GM06990 (cell line): ENCODE measurements around the gene MYPOP.
A peak's percentile ranks its signal among the peaks of the same experiment; 100 is the strongest.

Source experiments
- DNase-seq: peaks from one replicate; pipeline ENCODE4 v3.0.0-alpha.2; 2011; ENCODE audit not compliant: insufficient read length; ENCODE audit errors: extremely low read depth
- H3K27me3 ChIP-seq: replicated peaks from 2 replicates; pipeline ENCODE4 v1.6.0; 2011; ENCODE audit warnings: low read length; ENCODE audit not compliant: control insufficient read depth, insufficient read depth
- H3K36me3 ChIP-seq: 2 replicates; pipeline ENCODE4 v1.5.1; 2011; ENCODE audit warnings: low read length; ENCODE audit not compliant: control insufficient read depth, insufficient read depth
- H3K4me3 ChIP-seq: replicated peaks from 2 replicates; pipeline ENCODE4 v1.5.1; 2011; ENCODE audit warnings: low read depth, mild to moderate bottlenecking, control low read depth, low read length
- CTCF ChIP-seq: IDR thresholded peaks from 2 replicates; pipeline ENCODE4 v1.5.1; 2011; ENCODE audit warnings: low read length, control low read depth, mild to moderate bottlenecking, inconsistent platforms; ENCODE audit not compliant: insufficient read depth, poor library complexity, severe bottlenecking

MYPOP gene

GRCh38 chr19:45848922-45849321, 53.5 kb downstream of the MYPOP start:
- H3K36me3 ChIP-seq = peaks cover 35% of the 10 kb centered on the region

GRCh38 chr19:45847663-45848062, 54.8 kb downstream of the MYPOP start:
- peaks cover 41% of the 10 kb centered on the region for H3K36me3 ChIP-seq
- H3K27me3 ChIP-seq = no peaks in the 10 kb centered on the region
- DNase-seq = no peak
- H3K4me3 ChIP-seq = no peak overlapping the region
- TF ChIP-seq CTCF = no peak

More at GRCh38 chr19:45848922-45849321, 53.5 kb downstream of the MYPOP start:
- Histone ChIP-seq H3K4me3 (no peak overlapping the region), H3K27me3 (no peaks in the 10 kb centered on the region)
- TF ChIP-seq CTCF = peak; percentile 43
- DNase-seq = no peak

- no peak for TF ChIP-seq CTCF
Measured at GRCh38 chr19:45842198-45842597, 60.2 kb downstream of the MYPOP start.

More at GRCh38 chr19:45842198-45842597, 60.2 kb downstream of the MYPOP start:
- no peak overlapping the region for H3K4me3 ChIP-seq
- no peaks in the 10 kb centered on the region for H3K27me3 ChIP-seq
- H3K36me3 ChIP-seq = peaks cover 31% of the 10 kb centered on the region
- DNase-seq = no peak
